Parathyroid adenoma (tissue), 2 donors: ENCODE results near the gene SLC1A6.
"Not testable (repeated sequence)": the region's sequence is repeated elsewhere in the genome, so short reads cannot be mapped to it uniquely, and the experiment has no call there.

Experiments used
- H2AFZ ChIP-seq: fragments of 300-600 bp; sonication (generic); one replicate; pipeline ENCODE4 v1.7.0; 2017; ENCODE audit warnings: antibody characterized with exemption, mild to moderate bottlenecking
- H3K27ac ChIP-seq: fragments of 300-600 bp; sonication (generic); one replicate; pipeline ENCODE4 v1.7.0; 2017
- H3K27me3 ChIP-seq: fragments of 300-600 bp; sonication (generic); one replicate; pipeline ENCODE4 v1.7.0; 2017; ENCODE audit warnings: low read length; ENCODE audit not compliant: control insufficient read depth, insufficient read depth
- H3K36me3 ChIP-seq: fragments of 300-600 bp; sonication (generic); one replicate; pipeline ENCODE4 v1.7.0; 2017; ENCODE audit warnings: low read length; ENCODE audit not compliant: control insufficient read depth, insufficient read depth
- H3K4me1 ChIP-seq: fragments of 300-600 bp; sonication (generic); one replicate; pipeline ENCODE4 v1.7.0; 2017; ENCODE audit warnings: control low read depth
- H3K4me2 ChIP-seq: fragments of 300-600 bp; sonication (generic); one replicate; pipeline ENCODE4 v1.7.0; 2017; ENCODE audit warnings: low read length
- H3K4me3 ChIP-seq: fragments of 300-600 bp; sonication (generic); one replicate; pipeline ENCODE4 v1.7.0; 2017; ENCODE audit warnings: low read depth, low read length
- H3K79me2 ChIP-seq: fragments of 300-600 bp; sonication (generic); one replicate; pipeline ENCODE4 v1.7.0; 2017; ENCODE audit warnings: control low read depth
- H3K9ac ChIP-seq: fragments of 300-600 bp; sonication (generic); one replicate; pipeline ENCODE4 v1.7.0; 2017; ENCODE audit warnings: mild to moderate bottlenecking
- H3K9me3 ChIP-seq: fragments of 300-600 bp; sonication (generic); one replicate; pipeline ENCODE4 v1.7.0; 2017; ENCODE audit warnings: low read length; ENCODE audit not compliant: control insufficient read depth
- TF ChIP-seq, protein P1 (sequence below): fragments of 300-600 bp; sonication (generic); IDR thresholded peaks from one replicate; pipeline ENCODE4 v1.7.0; 2017; ENCODE audit warnings: antibody characterized with exemption, mild to moderate bottlenecking
- donor health status: primary hyperparathyroidism.

SLC1A6 gene

DNA sequence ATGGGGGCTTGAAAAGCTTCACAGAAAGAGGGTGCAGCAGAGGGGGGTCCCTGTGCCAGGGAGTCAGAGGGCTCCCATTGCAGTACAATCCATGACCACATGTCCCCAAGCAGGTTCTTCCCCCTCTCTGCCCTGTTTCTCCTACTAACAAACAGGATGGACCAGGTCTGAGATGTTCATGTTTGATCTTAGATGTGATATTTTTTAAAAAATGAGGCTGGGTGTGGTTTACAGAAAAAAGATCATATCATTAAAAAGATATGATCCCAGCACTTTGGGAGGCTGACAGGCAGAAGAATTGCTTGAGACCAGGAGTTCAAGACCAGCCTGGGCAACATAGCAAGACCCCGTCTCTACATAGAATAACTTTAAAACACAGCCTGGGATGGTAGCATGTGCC lies 29.2 kb downstream of the SLC1A6 start:
- no peak overlapping the region for H3K4me3 ChIP-seq
- no peak overlapping the region for H3K27ac ChIP-seq
- H3K27me3 ChIP-seq, result no peaks in the 10 kb centered on the region
- no peak overlapping the region for H3K9ac ChIP-seq
- no peaks in the 10 kb centered on the region for H3K79me2 ChIP-seq
- no peak overlapping the region for H2AFZ ChIP-seq
- H3K9me3 ChIP-seq, result no peaks in the 10 kb centered on the region
- no peaks in the 10 kb centered on the region for H3K36me3 ChIP-seq
- no peak overlapping the region for H3K4me2 ChIP-seq
- H3K4me1 ChIP-seq, result no peaks in the 10 kb centered on the region
- TF ChIP-seq, protein P1, sequence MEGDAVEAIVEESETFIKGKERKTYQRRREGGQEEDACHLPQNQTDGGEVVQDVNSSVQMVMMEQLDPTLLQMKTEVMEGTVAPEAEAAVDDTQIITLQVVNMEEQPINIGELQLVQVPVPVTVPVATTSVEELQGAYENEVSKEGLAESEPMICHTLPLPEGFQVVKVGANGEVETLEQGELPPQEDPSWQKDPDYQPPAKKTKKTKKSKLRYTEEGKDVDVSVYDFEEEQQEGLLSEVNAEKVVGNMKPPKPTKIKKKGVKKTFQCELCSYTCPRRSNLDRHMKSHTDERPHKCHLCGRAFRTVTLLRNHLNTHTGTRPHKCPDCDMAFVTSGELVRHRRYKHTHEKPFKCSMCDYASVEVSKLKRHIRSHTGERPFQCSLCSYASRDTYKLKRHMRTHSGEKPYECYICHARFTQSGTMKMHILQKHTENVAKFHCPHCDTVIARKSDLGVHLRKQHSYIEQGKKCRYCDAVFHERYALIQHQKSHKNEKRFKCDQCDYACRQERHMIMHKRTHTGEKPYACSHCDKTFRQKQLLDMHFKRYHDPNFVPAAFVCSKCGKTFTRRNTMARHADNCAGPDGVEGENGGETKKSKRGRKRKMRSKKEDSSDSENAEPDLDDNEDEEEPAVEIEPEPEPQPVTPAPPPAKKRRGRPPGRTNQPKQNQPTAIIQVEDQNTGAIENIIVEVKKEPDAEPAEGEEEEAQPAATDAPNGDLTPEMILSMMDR, result no peak

DNA sequence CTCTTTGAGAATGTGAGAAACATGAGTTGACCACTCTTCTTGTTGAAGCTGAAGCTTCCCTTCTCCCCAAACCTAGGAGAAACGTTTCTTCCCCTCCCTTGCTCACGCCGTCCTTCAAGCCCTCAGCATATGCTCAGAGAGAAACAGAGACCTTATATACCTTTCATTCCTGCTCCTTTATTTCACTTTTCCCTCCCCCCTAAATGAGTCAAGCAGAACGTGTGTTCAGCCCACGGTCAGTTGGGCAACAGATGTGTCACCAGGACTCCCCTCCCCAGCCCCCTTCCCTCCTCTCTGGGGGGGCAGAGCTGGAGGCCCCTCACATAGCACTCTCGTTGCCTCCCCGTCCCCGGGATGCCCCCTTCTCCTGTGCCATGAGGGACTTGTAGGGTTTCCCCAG lies 29.8 kb downstream of the SLC1A6 start:
- Histone ChIP-seq H3K36me3 (no peaks in the 10 kb centered on the region), H3K4me2 (no peak overlapping the region), H3K9ac (no peak overlapping the region), H2AFZ (no peak overlapping the region), H3K4me3 (no peak overlapping the region), H3K27me3 (no peaks in the 10 kb centered on the region), H3K9me3 (no peaks in the 10 kb centered on the region), H3K79me2 (no peaks in the 10 kb centered on the region), H3K27ac (no peak overlapping the region), H3K4me1 (no peaks in the 10 kb centered on the region)
- TF ChIP-seq, protein P1, result no peak

DNA sequence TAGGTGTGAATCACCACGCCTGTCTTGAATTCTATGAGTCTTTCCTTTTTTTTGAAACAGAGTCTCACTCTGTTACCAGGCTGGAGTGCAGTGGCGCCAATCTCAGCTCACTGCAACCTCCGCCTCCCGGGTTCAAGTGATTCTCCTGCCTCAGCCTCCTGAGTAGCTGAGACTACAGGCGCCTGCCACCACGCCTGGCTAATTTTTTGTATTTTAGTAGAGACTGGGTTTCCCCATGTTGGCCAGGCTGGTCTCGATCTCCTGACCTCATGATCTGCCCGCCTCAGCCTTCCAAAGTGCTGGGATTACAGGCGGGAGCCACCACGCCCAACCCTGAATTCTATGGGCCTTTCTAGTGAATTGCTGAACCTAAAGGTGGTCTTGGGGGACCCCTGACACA lies 30.3 kb downstream of the SLC1A6 start:
- not testable (repeated sequence) for H3K79me2 ChIP-seq, H3K36me3 ChIP-seq, H2AFZ ChIP-seq, H3K4me2 ChIP-seq, H3K4me1 ChIP-seq, H3K27ac ChIP-seq, H3K9me3 ChIP-seq, H3K27me3 ChIP-seq, H3K9ac ChIP-seq, H3K4me3 ChIP-seq

DNA sequence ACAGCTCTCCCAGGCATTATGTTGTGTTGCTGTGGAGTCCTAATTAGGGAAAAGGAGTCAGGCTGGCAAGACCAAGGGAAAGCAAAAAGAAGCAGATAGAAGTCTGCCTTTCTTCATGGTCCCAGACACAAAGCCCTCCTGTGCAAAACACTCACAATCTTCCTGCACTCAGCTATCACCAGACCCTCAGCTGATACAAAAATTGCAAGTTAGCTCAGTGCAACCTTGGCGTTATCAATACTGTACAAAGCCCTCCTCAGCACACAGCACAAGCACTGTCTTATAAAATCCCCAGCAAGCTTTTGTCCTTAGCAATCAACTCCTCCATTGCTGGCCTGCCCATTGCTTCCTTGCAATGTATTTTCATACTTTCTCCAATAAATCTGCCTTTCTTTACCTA lies 35.2 kb downstream of the SLC1A6 start:
- Histone ChIP-seq H3K9ac (no peak overlapping the region), H2AFZ (no peak overlapping the region), H3K79me2 (no peaks in the 10 kb centered on the region), H3K36me3 (no peaks in the 10 kb centered on the region), H3K27ac (no peak overlapping the region), H3K27me3 (no peaks in the 10 kb centered on the region), H3K4me3 (no peak overlapping the region), H3K4me1 (no peaks in the 10 kb centered on the region), H3K9me3 (no peaks in the 10 kb centered on the region), H3K4me2 (no peak overlapping the region)
- TF ChIP-seq, protein P1, result no peak

DNA sequence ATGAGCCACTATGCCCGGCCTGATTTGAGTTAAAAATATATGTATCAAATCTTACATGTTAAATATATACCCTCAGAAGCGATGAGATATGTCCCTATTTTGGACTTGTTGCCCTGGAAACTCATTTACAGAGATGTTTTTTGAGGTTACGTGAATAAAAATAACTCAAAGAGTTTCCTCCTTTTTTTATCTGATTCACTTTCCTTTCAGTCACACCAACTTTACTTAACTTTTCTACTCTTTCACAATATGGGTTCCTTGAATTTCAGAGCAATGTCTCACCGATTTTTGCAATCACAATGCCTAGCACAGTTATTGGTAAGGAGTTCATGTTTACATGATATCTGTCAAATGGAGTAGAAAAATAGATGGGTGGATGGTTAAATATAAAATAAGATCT lies 36.1 kb downstream of the SLC1A6 start:
- no peak overlapping the region for H3K9ac ChIP-seq
- no peaks in the 10 kb centered on the region for H3K36me3 ChIP-seq
- H3K4me3 ChIP-seq, result no peak overlapping the region
- no peaks in the 10 kb centered on the region for H3K27me3 ChIP-seq
- no peak overlapping the region for H3K4me2 ChIP-seq
- H3K79me2 ChIP-seq, result no peaks in the 10 kb centered on the region
- no peaks in the 10 kb centered on the region for H3K9me3 ChIP-seq
- H3K27ac ChIP-seq, result no peak overlapping the region
- H3K4me1 ChIP-seq, result no peaks in the 10 kb centered on the region
- TF ChIP-seq, protein P1, result no peak
- H2AFZ ChIP-seq, result no peak overlapping the region
